ENCODE results near the gene CAMK1D. TPM values are rescaled to one million over a fixed set of nuclear protein-coding genes. Genes with fewer than 3 reads are reported as not detected.
A peak's percentile ranks its signal among the peaks of the same experiment; 100 is the strongest.

The CAMK1D gene
- total RNA-seq, 2 experiments from 2014 or later = 16.7 to 17.8 TPM

DNA sequence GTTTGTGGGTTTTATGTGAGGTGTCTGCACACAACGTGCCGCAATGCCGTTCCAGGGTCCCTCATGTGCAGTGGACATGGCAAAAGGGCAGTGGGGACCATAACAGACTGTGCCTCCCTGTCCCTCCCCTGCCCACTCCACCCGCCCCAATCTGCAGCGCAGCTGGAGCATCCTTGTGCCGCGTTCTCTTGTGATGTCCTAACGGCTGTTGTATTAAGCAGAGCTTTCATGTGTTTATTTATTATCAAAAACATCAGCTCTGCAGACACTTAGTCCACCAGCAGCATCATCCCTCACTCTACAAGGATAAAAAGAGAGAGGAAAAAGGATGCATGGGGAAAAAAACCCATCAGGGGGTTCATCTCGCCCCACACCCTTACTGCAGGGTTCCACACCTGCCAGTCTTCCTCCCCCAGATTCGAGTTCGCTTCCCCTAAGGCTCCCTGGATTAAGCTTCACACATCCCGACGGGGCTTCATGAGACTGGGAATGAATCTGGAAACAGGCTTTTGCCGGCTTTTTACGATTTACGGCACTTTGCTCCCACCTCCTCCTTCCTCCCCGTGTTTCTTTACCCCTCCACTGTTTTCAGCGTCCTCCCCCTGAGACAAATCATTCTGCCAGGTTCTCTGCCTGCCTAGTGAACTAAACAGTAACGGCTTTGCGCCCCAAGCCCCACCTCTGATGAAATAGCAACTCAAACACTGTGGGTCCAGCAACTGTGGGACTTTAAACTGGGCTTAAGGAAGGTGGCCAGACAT lies 301.4 kb downstream of the CAMK1D start:
- CTCF ChIA-PET = interaction anchor here (1.0 kb wide), 1 partner anchor 389 kb away, joined by 3 read pairs; no protein-coding TSS in a partner anchor
- Mint-ChIP-seq H3K4me3 (no peak overlapping the region), H3K27ac (no peak overlapping the region), H3K9me3 (peaks cover 3% of the 10 kb centered on the region), H3K4me1 (peaks cover 7% of the 10 kb centered on the region), H3K27me3 (no peaks in the 10 kb centered on the region), H3K36me3 (ENCODE audit: low read depth) (peaks cover 6% of the 10 kb centered on the region)
- no peak for DNase-seq
- POLR2A ChIA-PET = no interaction called here

GRCh38 chr10:12655940-12656339 lies 306.6 kb downstream of the CAMK1D start:
- no peak overlapping the region for H3K27ac Mint-ChIP-seq
- ChIA-PET POLR2A (interaction anchor here (0.6 to 1.5 kb wide), 5 partner anchors 9 to 310 kb away, joined by 3 to 6 read pairs (median 4); no protein-coding TSS in a partner anchor), CTCF (interaction anchor here (0.6 to 4.8 kb wide), 52 partner anchors 9 to 476 kb away, joined by 3 to 84 read pairs (median 5); partner anchors contain the start of genes CAMK1D, CDC123 and NUDT5)
- peaks cover 6% of the 10 kb centered on the region for H3K36me3 Mint-ChIP-seq (ENCODE audit: low read depth)
- no peak for DNase-seq
- H3K9me3 Mint-ChIP-seq = peaks cover 3% of the 10 kb centered on the region
- H3K27me3 Mint-ChIP-seq = no peaks in the 10 kb centered on the region
- no peak overlapping the region for H3K4me3 Mint-ChIP-seq
- peaks cover 28% of the 10 kb centered on the region for H3K4me1 Mint-ChIP-seq

- DNase-seq = no peak
- H3K9me3 Mint-ChIP-seq = peaks cover 3% of the 10 kb centered on the region
- POLR2A ChIA-PET = interaction anchor here (0.6 to 1.5 kb wide), 5 partner anchors 10 to 311 kb away, joined by 3 to 6 read pairs (median 4); no protein-coding TSS in a partner anchor
- peaks cover 28% of the 10 kb centered on the region for H3K4me1 Mint-ChIP-seq
- CTCF ChIA-PET = interaction anchor here (0.5 to 4.8 kb wide), 58 partner anchors 8 to 476 kb away, joined by 3 to 84 read pairs (median 4); partner anchors contain the start of genes CAMK1D, CDC123 and NUDT5
- no peak overlapping the region for H3K4me3 Mint-ChIP-seq
- H3K36me3 Mint-ChIP-seq (ENCODE audit: low read depth) = peaks cover 6% of the 10 kb centered on the region
- H3K27ac Mint-ChIP-seq = peak overlapping the region; percentile 45
- no peaks in the 10 kb centered on the region for H3K27me3 Mint-ChIP-seq
These were observed 307.3 kb downstream of the CAMK1D start for GRCh38 chr10:12656518-12657142.

DNA sequence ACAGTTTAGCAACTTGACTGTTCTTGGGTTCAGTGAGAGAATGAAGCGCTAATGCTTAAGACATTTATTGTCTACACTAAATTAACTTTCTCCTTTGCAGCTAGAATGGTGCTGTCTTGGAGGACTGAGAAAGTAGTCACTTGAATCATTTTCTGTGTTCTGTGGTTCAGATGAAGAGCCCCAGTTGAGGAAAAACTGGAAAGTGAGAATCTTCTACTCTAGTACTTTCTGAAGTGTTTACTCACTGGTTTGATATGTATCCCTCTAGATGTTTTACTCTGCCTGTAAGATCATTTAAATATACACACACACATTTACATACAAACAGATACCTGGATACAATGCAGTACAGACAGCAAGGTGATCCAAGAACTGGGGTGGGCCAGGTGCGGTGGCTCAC lies 308.1 kb downstream of the CAMK1D start:
- ChIA-PET POLR2A (no interaction called here), CTCF (interaction anchor here (0.6 to 4.8 kb wide), 19 partner anchors 8 to 393 kb away, joined by 3 to 84 read pairs (median 5); partner anchors contain the start of gene CAMK1D)
- DNase-seq = no peak
- Mint-ChIP-seq H3K9me3 (peaks cover 3% of the 10 kb centered on the region), H3K4me3 (no peak overlapping the region), H3K4me1 (peaks cover 28% of the 10 kb centered on the region), H3K27me3 (no peaks in the 10 kb centered on the region), H3K36me3 (ENCODE audit: low read depth) (peaks cover 6% of the 10 kb centered on the region), H3K27ac (no peak overlapping the region)

DNA sequence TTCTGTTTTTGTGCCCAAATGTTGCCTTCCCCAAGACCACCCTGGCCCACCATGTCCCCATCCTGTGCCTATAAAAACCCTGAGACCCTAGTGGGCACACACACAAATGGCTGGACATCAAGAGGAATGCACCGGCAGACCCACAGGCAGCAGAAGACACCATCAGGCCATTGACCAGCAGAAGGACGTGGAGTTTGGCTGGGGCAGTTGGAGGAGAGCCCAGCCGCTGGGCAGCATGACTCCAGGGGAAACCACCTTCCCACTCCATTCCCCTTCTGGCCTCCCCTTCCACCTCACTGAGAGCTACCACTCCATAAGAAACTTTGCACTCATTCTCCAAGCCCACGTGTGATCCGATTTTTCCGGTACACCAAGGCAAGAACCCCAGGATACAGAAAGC lies 309.2 kb downstream of the CAMK1D start:
- no peak overlapping the region for H3K4me3 Mint-ChIP-seq
- DNase-seq = no peak
- no peak overlapping the region for H3K27ac Mint-ChIP-seq
- ChIA-PET CTCF (interaction anchor here (4.8 kb wide), 1 partner anchor 395 kb away, joined by 84 read pairs; no protein-coding TSS in a partner anchor), POLR2A (no interaction called here)
- no peaks in the 10 kb centered on the region for H3K27me3 Mint-ChIP-seq
- peaks cover 3% of the 10 kb centered on the region for H3K9me3 Mint-ChIP-seq
- H3K36me3 Mint-ChIP-seq (ENCODE audit: low read depth) = peaks cover 6% of the 10 kb centered on the region
- H3K4me1 Mint-ChIP-seq = peaks cover 28% of the 10 kb centered on the region

GRCh38 chr10:12659706-12660105 lies 310.4 kb downstream of the CAMK1D start:
- H3K36me3 Mint-ChIP-seq (ENCODE audit: low read depth) = no peaks in the 10 kb centered on the region
- POLR2A ChIA-PET = no interaction called here
- H3K27me3 Mint-ChIP-seq = no peaks in the 10 kb centered on the region
- no peak overlapping the region for H3K27ac Mint-ChIP-seq
- CTCF ChIA-PET = no interaction called here
- H3K4me1 Mint-ChIP-seq = peaks cover 28% of the 10 kb centered on the region
- H3K4me3 Mint-ChIP-seq = no peak overlapping the region
- DNase-seq = no peak
- peaks cover 3% of the 10 kb centered on the region for H3K9me3 Mint-ChIP-seq

DNA sequence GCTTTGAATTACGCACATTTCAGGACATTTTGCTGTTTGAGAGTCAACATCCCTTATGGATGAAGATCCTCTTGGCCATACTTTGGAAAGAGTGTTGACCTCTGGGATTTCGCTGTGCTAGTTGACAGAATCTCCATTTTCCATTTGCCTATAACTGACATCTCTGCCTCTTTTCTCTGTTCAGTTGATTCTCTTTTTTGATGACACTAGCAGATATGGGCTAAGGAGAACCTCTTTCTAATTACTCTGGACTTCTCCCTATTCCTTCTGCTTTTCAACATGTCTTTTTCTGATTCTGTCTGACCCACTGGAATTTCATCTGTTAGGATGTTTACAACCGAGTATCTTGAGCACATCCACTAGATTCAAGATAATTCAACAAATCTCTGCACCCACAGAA lies 311.5 kb downstream of the CAMK1D start:
- DNase-seq = no peak
- H3K36me3 Mint-ChIP-seq (ENCODE audit: low read depth) = no peaks in the 10 kb centered on the region
- no peaks in the 10 kb centered on the region for H3K9me3 Mint-ChIP-seq
- H3K4me3 Mint-ChIP-seq = no peak overlapping the region
- H3K4me1 Mint-ChIP-seq = peaks cover 20% of the 10 kb centered on the region
- H3K27ac Mint-ChIP-seq = no peak overlapping the region
- POLR2A ChIA-PET = no interaction called here
- CTCF ChIA-PET = interaction anchor here (1.5 to 1.9 kb wide), 2 partner anchors 176 to 396 kb away, joined by 3 to 5 read pairs; no protein-coding TSS in a partner anchor
- no peaks in the 10 kb centered on the region for H3K27me3 Mint-ChIP-seq

DNA sequence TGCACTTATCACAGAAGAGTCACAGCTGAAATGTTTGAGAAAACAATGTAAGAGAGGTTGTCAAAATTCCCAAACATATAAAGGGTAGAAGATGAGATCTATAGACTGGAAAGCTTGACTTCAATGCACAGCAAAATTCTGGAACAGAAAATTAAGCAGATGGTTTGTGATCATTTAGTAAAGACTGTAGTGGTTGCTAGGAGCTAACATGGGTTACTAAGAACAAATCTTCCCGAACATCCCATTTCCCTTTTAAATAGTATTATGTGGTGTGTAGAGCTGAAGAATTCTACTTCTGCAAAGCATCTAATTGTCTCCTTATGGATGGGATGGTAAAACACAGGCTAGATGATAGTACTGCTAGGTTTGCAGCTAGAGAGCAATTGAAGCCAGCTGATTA lies 312.3 kb downstream of the CAMK1D start:
- H3K9me3 Mint-ChIP-seq = no peaks in the 10 kb centered on the region
- H3K27ac Mint-ChIP-seq = no peak overlapping the region
- peaks cover 12% of the 10 kb centered on the region for H3K4me1 Mint-ChIP-seq
- ChIA-PET CTCF (interaction anchor here (1.0 to 1.9 kb wide), 4 partner anchors 136 to 409 kb away, joined by 3 to 5 read pairs (median 4); no protein-coding TSS in a partner anchor), POLR2A (no interaction called here)
- no peak for DNase-seq
- no peaks in the 10 kb centered on the region for H3K27me3 Mint-ChIP-seq
- no peaks in the 10 kb centered on the region for H3K36me3 Mint-ChIP-seq (ENCODE audit: low read depth)
- no peak overlapping the region for H3K4me3 Mint-ChIP-seq

DNA sequence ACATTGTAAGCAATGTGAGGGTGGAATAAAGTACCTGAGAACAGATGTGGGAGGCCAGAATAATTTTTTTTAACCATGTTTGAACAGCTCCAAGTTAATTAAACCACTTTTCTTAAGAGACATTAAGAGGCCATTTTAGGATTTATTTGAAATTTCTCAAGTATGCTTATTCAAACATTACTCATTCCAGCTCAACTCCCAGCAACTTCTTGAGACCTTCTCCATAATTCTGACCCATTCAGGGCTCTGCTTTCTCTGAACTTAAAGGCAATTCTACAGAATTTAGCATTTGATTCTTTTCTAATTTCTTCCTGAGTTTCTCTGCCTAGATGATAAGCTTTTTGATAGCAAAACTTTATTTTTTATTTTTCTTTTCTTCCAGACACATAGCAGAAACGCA lies 314.5 kb downstream of the CAMK1D start:
- Mint-ChIP-seq H3K27ac (no peak overlapping the region), H3K36me3 (ENCODE audit: low read depth) (no peaks in the 10 kb centered on the region), H3K4me1 (peaks cover 4% of the 10 kb centered on the region), H3K27me3 (no peaks in the 10 kb centered on the region), H3K9me3 (no peaks in the 10 kb centered on the region), H3K4me3 (no peak overlapping the region)
- no peak for DNase-seq
- CTCF ChIA-PET = interaction anchor here (1.2 kb wide), 1 partner anchor 47 kb away, joined by 3 read pairs; no protein-coding TSS in a partner anchor
- POLR2A ChIA-PET = no interaction called here

GRCh38 chr10:12665501-12665900 lies 316.2 kb downstream of the CAMK1D start:
- H3K36me3 Mint-ChIP-seq (ENCODE audit: low read depth) = peaks cover 5% of the 10 kb centered on the region
- no peaks in the 10 kb centered on the region for H3K4me1 Mint-ChIP-seq
- H3K27me3 Mint-ChIP-seq = no peaks in the 10 kb centered on the region
- no peak overlapping the region for H3K4me3 Mint-ChIP-seq
- ChIA-PET CTCF (interaction anchor here (0.9 to 1.3 kb wide), 2 partner anchors 9 to 42 kb away, joined by 3 read pairs; no protein-coding TSS in a partner anchor), POLR2A (no interaction called here)
- H3K27ac Mint-ChIP-seq = no peak overlapping the region
- peaks cover 4% of the 10 kb centered on the region for H3K9me3 Mint-ChIP-seq
- DNase-seq = no peak

DNA sequence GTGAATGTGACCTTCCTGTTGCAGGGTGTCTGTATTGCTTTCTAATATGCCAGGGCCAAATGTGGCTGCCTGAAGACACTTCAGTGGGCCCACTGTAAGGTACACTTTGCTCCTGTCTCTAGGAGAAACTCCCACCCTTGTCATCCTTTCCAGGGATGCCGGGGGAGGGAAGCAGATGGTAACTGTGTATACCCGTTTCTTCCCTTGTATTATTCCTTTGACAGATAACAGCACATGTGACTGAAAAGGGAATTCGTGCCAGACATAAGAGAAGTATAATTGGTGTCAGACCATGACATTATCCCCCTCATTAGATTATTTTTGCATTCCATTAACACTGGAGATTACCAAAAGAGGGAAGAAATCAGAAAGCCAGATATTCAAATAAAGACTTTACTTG lies 317.7 kb downstream of the CAMK1D start:
- ChIA-PET POLR2A (no interaction called here), CTCF (no interaction called here)
- no peak overlapping the region for H3K4me3 Mint-ChIP-seq
- H3K36me3 Mint-ChIP-seq (ENCODE audit: low read depth) = peaks cover 5% of the 10 kb centered on the region
- H3K27me3 Mint-ChIP-seq = no peaks in the 10 kb centered on the region
- H3K27ac Mint-ChIP-seq = no peak overlapping the region
- H3K4me1 Mint-ChIP-seq = no peaks in the 10 kb centered on the region
- DNase-seq = no peak
- peaks cover 5% of the 10 kb centered on the region for H3K9me3 Mint-ChIP-seq

DNA sequence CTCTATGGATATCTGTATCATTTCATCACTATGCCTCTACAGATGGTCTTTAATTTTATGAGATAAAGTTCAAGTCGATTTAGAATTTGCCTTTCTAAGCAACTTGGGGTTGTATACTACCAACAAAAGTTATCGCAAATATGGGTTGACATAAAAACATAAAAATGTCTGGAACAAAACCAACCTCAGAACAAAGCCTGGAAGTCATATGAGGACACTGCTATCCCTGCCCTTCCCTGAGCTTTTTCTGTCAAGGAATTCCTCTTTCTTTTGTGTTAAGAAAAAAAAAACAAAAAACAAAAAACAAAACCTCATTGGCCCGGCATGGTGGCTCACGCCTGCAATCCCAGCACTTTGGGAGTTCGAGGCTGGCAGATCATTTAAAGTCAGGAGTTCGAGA lies 319.3 kb downstream of the CAMK1D start:
- Mint-ChIP-seq H3K27me3 (no peaks in the 10 kb centered on the region), H3K27ac (no peak overlapping the region), H3K36me3 (ENCODE audit: low read depth) (peaks cover 5% of the 10 kb centered on the region), H3K4me3 (no peak overlapping the region), H3K4me1 (no peaks in the 10 kb centered on the region), H3K9me3 (peaks cover 5% of the 10 kb centered on the region)
- ChIA-PET CTCF (no interaction called here), POLR2A (no interaction called here)
- DNase-seq = no peak

GRCh38 chr10:12670004-12670403 lies 320.7 kb downstream of the CAMK1D start:
- CTCF ChIA-PET = no interaction called here
- H3K27me3 Mint-ChIP-seq = no peaks in the 10 kb centered on the region
- no peak overlapping the region for H3K4me3 Mint-ChIP-seq
- no peak overlapping the region for H3K27ac Mint-ChIP-seq
- peaks cover 5% of the 10 kb centered on the region for H3K9me3 Mint-ChIP-seq
- POLR2A ChIA-PET = no interaction called here
- DNase-seq = no peak
- no peaks in the 10 kb centered on the region for H3K4me1 Mint-ChIP-seq
- H3K36me3 Mint-ChIP-seq (ENCODE audit: low read depth) = peaks cover 5% of the 10 kb centered on the region

Measured in activated CD4-positive, alpha-beta memory T cell treated with anti-CD3 and anti-CD28 coated beads, Interleukin-2, amount 10 ng/mL, durations not matched to agents 7 days and 5 days (primary cell).